Measurements from ENCODE around the gene ZCCHC3.

GRCh38 chr20:328975-329695 is 31.8 kb downstream of the ZCCHC3 start:
- TF ChIP-seq CTCF (IDR thresholded peaks at IDR 0.05), result no peak
- TF ChIP-seq POLR2A (IDR thresholded peaks at IDR 0.05), result no peak
- no peak for TF ChIP-seq POLR2AphosphoS5 (IDR thresholded peaks at IDR 0.05)
